GM18520 (cell line): ENCODE results near the gene LAPTM4A.
"Not testable (repeated sequence)": the region's sequence is repeated elsewhere in the genome, so short reads cannot be mapped to it uniquely, and the experiment has no call there.

Experiments
- ATAC-seq: cut with Tn5 transposase; IDR thresholded peaks from one replicate; pipeline ENCODE4 v1.9.1; 2021; ENCODE audit not compliant: unreplicated experiment

The LAPTM4A gene

GRCh38 chr2:20077411-20077940, 26.0 kb upstream of the LAPTM4A start:
- ATAC-seq = no peak

GRCh38 chr2:20076757-20077156, 25.3 kb upstream of the LAPTM4A start:
- no peak for ATAC-seq

GRCh38 chr2:20074901-20075300, 23.5 kb upstream of the LAPTM4A start:
- no peak for ATAC-seq

- ATAC-seq = not testable (repeated sequence)
Measured at GRCh38 chr2:20074046-20074648, 22.7 kb upstream of the LAPTM4A start.

GRCh38 chr2:20073460-20073859, 22.0 kb upstream of the LAPTM4A start:
- no peak for ATAC-seq

GRCh38 chr2:20072436-20073158, 21.2 kb upstream of the LAPTM4A start:
- no peak for ATAC-seq

GRCh38 chr2:20071397-20072383, 20.3 kb upstream of the LAPTM4A start:
- ATAC-seq = no peak

- ATAC-seq = no peak
Measured at GRCh38 chr2:20069756-20070155, 18.3 kb upstream of the LAPTM4A start.

GRCh38 chr2:20067992-20068584, 16.7 kb upstream of the LAPTM4A start:
- no peak for ATAC-seq

- no peak for ATAC-seq
Measured at GRCh38 chr2:20065885-20066602, 14.6 kb upstream of the LAPTM4A start.

GRCh38 chr2:20064841-20065240, 13.4 kb upstream of the LAPTM4A start:
- no peak for ATAC-seq

GRCh38 chr2:20064421-20064820, 13.0 kb upstream of the LAPTM4A start:
- no peak for ATAC-seq

- no peak for ATAC-seq
Measured at GRCh38 chr2:20062615-20063545, 11.5 kb upstream of the LAPTM4A start.

GRCh38 chr2:20061940-20062339, 10.5 kb upstream of the LAPTM4A start:
- ATAC-seq = no peak

GRCh38 chr2:20061476-20061875, 10.0 kb upstream of the LAPTM4A start:
- ATAC-seq = no peak

- no peak for ATAC-seq
Measured at GRCh38 chr2:20060106-20060505, 8.7 kb upstream of the LAPTM4A start.

GRCh38 chr2:20057268-20057667, 5.8 kb upstream of the LAPTM4A start:
- no peak for ATAC-seq

GRCh38 chr2:20054931-20055330, 3.5 kb upstream of the LAPTM4A start:
- no peak for ATAC-seq

- no peak for ATAC-seq
Measured at GRCh38 chr2:20054119-20054518, 2.7 kb upstream of the LAPTM4A start.
